Measurements from ENCODE around the gene POLR1G. TPM values are rescaled to one million over a fixed set of nuclear protein-coding genes. Genes with fewer than 3 reads are reported as not detected.

Gene POLR1G
- total RNA-seq, 1 experiment from 2014 or later, result 43.4 TPM

DNA sequence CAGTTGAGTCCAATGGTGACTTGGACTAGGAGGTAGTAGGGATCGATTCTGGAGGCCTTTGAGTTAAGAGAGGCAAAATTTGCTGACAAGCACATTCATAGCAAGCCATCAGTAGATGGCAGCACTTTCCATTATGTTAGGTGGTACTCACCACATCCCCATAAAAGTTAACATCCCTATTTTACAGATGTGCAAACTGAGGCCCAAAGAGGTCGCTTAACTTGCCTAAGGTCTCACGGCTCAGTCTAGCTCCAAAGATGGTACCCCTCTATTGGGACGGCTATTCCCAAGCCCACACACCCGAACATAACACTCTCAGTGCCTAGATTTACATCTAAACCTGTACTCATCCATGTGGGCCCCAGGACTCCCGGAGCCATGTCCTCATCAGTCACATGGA, 39.9 kb downstream of the POLR1G start:
- H3K36me3 Mint-ChIP-seq (ENCODE audit: insufficient read depth in 1 of 3, low read depth in 3 of 3), result no peaks in the 10 kb centered on the region; a peak in 1 of 7 replicates
- no CpG with 5 or more reads among the region's 6 CpGs for WGBS (ENCODE audit: extremely low coverage, insufficient read length, low lambda C conversion rate)

More for the DNA sequence above, 39.9 kb downstream of the POLR1G start:
- Histone ChIP-seq H3T11ph (ENCODE audit: low read length) (no peak overlapping the region), H3K56ac (ENCODE audit: insufficient read length, low read depth, low read length) (no peak overlapping the region), H2BK12ac (ENCODE audit: insufficient read length, low read depth, low read length) (no peak overlapping the region), H2AK5ac (ENCODE audit: insufficient read length, low read length) (no peak overlapping the region), H4K91ac (ENCODE audit: insufficient read length, low read depth, low read length) (no peak overlapping the region), H2BK5ac (ENCODE audit: insufficient read length, low read length) (no peak overlapping the region), H3K9me3 (ENCODE audit: control insufficient read depth, low read depth, low read length) (no peaks in the 10 kb centered on the region), H3K4me2 (ENCODE audit: insufficient read depth, insufficient read length, low read length) (no peak overlapping the region), H3K18ac (ENCODE audit: insufficient read length, low read depth, low read length) (no peak overlapping the region), H4K5ac (ENCODE audit: insufficient read length, low read depth, low read length) (no peak overlapping the region), H2BK15ac (ENCODE audit: low read depth, low read length) (no peak overlapping the region), H3K9ac (ENCODE audit: extremely low read depth, insufficient read length, low read length) (no peak overlapping the region), H3K4me1 (ENCODE audit: insufficient read depth, low read length) (peaks cover 2% of the 10 kb centered on the region; the same call in 1 of the 2 replicates), H4K8ac (replicated peaks; ENCODE audit: insufficient read length, low read depth, low read length) (no peak overlapping the region), H3K79me1 (ENCODE audit: insufficient read depth, low read depth, low read length, poor library complexity, severe bottlenecking) (no peaks in the 10 kb centered on the region), H2BK20ac (ENCODE audit: low read depth, low read length, poor library complexity, severe bottlenecking) (no peak overlapping the region), H3K14ac (ENCODE audit: insufficient read depth, low read length) (no peak overlapping the region), H3K4ac (ENCODE audit: low read depth, low read length) (no peak overlapping the region), H3K27me3 (ENCODE audit: insufficient read depth, low read length) (no peaks in the 10 kb centered on the region; the same call in 1 of the 2 replicates), H2BK120ac (ENCODE audit: low read depth, low read length, poor library complexity, severe bottlenecking) (no peak overlapping the region), H4K20me1 (ENCODE audit: control insufficient read depth, insufficient read depth, insufficient read length) (no peaks in the 10 kb centered on the region), H2AFZ (ENCODE audit: low read length) (no peak overlapping the region), H3K79me2 (ENCODE audit: insufficient read depth, low read length) (no peaks in the 10 kb centered on the region), H3K27ac (ENCODE audit: insufficient read length, low read depth, low read length) (no peak overlapping the region), H3K23me2 (ENCODE audit: insufficient read length, low read depth, low read length, poor library complexity, severe bottlenecking) (peaks cover 14% of the 10 kb centered on the region), H3K23ac (ENCODE audit: insufficient read length, low read depth, low read length) (no peak overlapping the region)
- H3K27me3 Mint-ChIP-seq (ENCODE audit: low read depth), result peaks cover 28% of the 10 kb centered on the region
- TF ChIP-seq, protein P1, sequence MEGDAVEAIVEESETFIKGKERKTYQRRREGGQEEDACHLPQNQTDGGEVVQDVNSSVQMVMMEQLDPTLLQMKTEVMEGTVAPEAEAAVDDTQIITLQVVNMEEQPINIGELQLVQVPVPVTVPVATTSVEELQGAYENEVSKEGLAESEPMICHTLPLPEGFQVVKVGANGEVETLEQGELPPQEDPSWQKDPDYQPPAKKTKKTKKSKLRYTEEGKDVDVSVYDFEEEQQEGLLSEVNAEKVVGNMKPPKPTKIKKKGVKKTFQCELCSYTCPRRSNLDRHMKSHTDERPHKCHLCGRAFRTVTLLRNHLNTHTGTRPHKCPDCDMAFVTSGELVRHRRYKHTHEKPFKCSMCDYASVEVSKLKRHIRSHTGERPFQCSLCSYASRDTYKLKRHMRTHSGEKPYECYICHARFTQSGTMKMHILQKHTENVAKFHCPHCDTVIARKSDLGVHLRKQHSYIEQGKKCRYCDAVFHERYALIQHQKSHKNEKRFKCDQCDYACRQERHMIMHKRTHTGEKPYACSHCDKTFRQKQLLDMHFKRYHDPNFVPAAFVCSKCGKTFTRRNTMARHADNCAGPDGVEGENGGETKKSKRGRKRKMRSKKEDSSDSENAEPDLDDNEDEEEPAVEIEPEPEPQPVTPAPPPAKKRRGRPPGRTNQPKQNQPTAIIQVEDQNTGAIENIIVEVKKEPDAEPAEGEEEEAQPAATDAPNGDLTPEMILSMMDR (conservative IDR thresholded peaks at IDR 0.05), result peak; percentile 59
- peak overlapping the region in 1 of 2 experiments; percentile 29; a peak in 1 of 5 replicates for H3K4me3 Mint-ChIP-seq
- no peak for DNase-seq
- no peak overlapping the region for H3K27ac Mint-ChIP-seq
- H3K4me1 Mint-ChIP-seq, result peaks cover 22 to 35% of the 10 kb centered on the region in 2 experiments
- H3K9me3 Mint-ChIP-seq, result peaks cover 0 to 3% of the 10 kb centered on the region in 2 experiments; a peak in 1 of 5 replicates
